ENCODE results near the gene GATD1. TPM values are rescaled to one million over a fixed set of nuclear protein-coding genes. Genes with fewer than 3 reads are reported as not detected.

GATD1 gene
- total and polyA plus RNA-seq, 9 of the 15 experiments (the other 6 are each of a cell fraction or from before 2014, with no cell fraction given), result 2.8 to 144 (median 36.9) TPM

DNA sequence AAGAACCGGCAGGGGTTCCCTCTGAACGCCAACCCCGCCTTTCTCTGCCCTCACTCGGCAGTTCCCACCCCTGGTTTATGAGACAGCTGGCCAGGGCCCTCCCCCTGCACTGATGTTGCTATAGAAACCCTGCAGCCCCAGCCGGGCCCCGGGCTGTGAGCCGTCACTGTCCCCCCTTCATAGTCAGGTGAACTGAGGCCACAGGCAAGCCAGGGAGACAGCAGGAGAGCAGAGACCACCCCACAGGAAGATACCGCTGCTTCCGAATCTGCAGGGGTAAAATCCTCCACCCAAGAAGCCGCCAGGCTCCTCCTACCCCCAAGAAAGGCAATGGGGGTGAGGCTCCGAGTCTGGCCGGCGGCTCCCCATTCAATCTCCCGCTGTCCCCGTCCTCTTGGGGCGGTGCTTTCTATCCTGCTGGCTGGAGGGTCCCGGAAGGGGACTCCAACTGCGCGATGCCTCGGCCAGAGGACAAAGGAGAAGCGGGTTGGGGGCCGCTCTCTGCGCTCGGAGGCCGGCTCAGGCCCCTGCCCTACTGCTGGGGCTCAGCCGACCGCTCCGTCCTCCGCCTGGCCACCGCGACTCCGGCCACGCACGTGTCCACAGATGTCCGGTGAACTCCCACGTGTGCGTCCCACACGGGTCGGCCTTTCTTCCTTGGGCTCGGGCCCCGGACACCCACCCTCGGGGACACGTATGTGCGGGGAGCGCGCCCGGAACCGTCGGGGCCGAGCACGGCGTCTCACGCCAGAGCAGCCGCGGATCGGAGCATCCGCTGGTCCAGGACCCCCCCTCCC is 20.2 kb upstream of the GATD1 start (continued):
- TF ChIP-seq, protein P1, sequence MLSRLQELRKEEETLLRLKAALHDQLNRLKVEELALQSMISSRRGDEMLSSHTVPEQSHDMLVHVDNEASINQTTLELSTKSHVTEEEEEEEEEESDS (CRISPR knock-in tag; IDR thresholded peaks at IDR 0.05), result no peak
- TF ChIP-seq FOS (IDR thresholded peaks at IDR 0.05; ENCODE audit: extremely low read depth, insufficient read length), result no peak
- no peak for TF ChIP-seq ZNF274 (IDR thresholded peaks at IDR 0.05; ENCODE audit: borderline replicate concordance, low read depth, low read length)
- TF ChIP-seq, protein P2, sequence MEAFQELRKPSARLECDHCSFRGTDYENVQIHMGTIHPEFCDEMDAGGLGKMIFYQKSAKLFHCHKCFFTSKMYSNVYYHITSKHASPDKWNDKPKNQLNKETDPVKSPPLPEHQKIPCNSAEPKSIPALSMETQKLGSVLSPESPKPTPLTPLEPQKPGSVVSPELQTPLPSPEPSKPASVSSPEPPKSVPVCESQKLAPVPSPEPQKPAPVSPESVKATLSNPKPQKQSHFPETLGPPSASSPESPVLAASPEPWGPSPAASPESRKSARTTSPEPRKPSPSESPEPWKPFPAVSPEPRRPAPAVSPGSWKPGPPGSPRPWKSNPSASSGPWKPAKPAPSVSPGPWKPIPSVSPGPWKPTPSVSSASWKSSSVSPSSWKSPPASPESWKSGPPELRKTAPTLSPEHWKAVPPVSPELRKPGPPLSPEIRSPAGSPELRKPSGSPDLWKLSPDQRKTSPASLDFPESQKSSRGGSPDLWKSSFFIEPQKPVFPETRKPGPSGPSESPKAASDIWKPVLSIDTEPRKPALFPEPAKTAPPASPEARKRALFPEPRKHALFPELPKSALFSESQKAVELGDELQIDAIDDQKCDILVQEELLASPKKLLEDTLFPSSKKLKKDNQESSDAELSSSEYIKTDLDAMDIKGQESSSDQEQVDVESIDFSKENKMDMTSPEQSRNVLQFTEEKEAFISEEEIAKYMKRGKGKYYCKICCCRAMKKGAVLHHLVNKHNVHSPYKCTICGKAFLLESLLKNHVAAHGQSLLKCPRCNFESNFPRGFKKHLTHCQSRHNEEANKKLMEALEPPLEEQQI (IDR thresholded peaks at IDR 0.05), result no peak
- no peak for TF ChIP-seq CHD1 (IDR thresholded peaks at IDR 0.05; ENCODE audit: low read length)
- TF ChIP-seq NCOA1 (IDR thresholded peaks at IDR 0.05; ENCODE audit: low read depth), result no peak
- no peak for TF ChIP-seq EP300 (IDR thresholded peaks at IDR 0.05; ENCODE audit: low read length)
- no peak for TF ChIP-seq FOXJ2 (tag; IDR thresholded peaks at IDR 0.05)
- no peak for TF ChIP-seq ZNF184 (CRISPR knock-in tag; IDR thresholded peaks at IDR 0.05)
- TF ChIP-seq IRF2 (CRISPR knock-in tag; IDR thresholded peaks at IDR 0.05), result no peak
- no peak for TF ChIP-seq MCM5 (IDR thresholded peaks at IDR 0.05; ENCODE audit: low read depth)
- TF ChIP-seq HIVEP1 (CRISPR knock-in tag; IDR thresholded peaks at IDR 0.05), result no peak
- no peak for TF ChIP-seq EZH2 (IDR thresholded peaks at IDR 0.05; ENCODE audit: borderline replicate concordance, low read depth, low read length)
- TF ChIP-seq RBM17 (IDR thresholded peaks at IDR 0.05; ENCODE audit: borderline replicate concordance, low read depth, low read length), result no peak
- peak in 1 of 2 experiments; percentile 65; a peak in 1 of 4 replicates for TF ChIP-seq SRF (CRISPR knock-in tag; IDR thresholded peaks at IDR 0.05)
- no peak; the same call in none of the 2 replicates for TF ChIP-seq ZNF511 (CRISPR knock-in tag; IDR thresholded peaks at IDR 0.05)
- TF ChIP-seq, protein P3, sequence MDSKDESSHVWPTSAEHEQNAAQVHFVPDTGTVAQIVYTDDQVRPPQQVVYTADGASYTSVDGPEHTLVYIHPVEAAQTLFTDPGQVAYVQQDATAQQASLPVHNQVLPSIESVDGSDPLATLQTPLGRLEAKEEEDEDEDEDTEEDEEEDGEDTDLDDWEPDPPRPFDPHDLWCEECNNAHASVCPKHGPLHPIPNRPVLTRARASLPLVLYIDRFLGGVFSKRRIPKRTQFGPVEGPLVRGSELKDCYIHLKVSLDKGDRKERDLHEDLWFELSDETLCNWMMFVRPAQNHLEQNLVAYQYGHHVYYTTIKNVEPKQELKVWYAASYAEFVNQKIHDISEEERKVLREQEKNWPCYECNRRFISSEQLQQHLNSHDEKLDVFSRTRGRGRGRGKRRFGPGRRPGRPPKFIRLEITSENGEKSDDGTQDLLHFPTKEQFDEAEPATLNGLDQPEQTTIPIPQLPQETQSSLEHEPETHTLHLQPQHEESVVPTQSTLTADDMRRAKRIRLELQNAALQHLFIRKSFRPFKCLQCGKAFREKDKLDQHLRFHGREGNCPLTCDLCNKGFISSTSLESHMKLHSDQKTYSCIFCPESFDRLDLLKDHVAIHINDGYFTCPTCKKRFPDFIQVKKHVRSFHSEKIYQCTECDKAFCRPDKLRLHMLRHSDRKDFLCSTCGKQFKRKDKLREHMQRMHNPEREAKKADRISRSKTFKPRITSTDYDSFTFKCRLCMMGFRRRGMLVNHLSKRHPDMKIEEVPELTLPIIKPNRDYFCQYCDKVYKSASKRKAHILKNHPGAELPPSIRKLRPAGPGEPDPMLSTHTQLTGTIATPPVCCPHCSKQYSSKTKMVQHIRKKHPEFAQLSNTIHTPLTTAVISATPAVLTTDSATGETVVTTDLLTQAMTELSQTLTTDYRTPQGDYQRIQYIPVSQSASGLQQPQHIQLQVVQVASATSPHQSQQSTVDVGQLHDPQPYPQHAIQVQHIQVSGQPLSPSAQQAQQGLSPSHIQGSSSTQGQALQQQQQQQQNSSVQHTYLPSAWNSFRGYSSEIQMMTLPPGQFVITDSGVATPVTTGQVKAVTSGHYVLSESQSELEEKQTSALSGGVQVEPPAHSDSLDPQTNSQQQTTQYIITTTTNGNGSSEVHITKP (IDR thresholded peaks at IDR 0.05; ENCODE audit: partially characterized antibody), result no peak
- TF ChIP-seq HDAC2 (IDR thresholded peaks at IDR 0.05), result peak; percentile 30; the same call in 1 of the 2 replicates
- peak; percentile 30 for TF ChIP-seq NFIC (IDR thresholded peaks at IDR 0.05)
- no peak for TF ChIP-seq BRF2 (IDR thresholded peaks at IDR 0.05; ENCODE audit: borderline replicate concordance, insufficient read depth, insufficient read length)
- no peak for TF ChIP-seq ESRRA (IDR thresholded peaks at IDR 0.05; ENCODE audit: borderline replicate concordance, low read depth)

All from K562 (cell line).